Natural killer cell (primary cell): Measurements from ENCODE around the gene DNAJC15. TPM values are rescaled to one million over a fixed set of nuclear protein-coding genes. Genes with fewer than 3 reads are reported as not detected.

ENCODE experiments used
- ATAC-seq, 3 donors: fragments of 150-1000 bp in 2 of 3; fragments of 200-7000 bp in 1 of 3; cut with Tn5 transposase; 1 replicate in 1 of 3; 2 replicates in 2 of 3; pipeline ENCODE4 v1.10.0; 2021; ENCODE audit warnings: mild to moderate bottlenecking in 2 of 3, moderate library complexity in 2 of 3
- DNase-seq, 2 donors: peaks; one replicate each; pipeline versions ENCODE4 v3.0.0 to v3.0.0-alpha.2; 2013 to 2021; ENCODE audit warnings: mixed read lengths in 1 of 2
- H3K27ac ChIP-seq: one replicate; pipeline ENCODE4 v1.5.1; 2013; ENCODE audit warnings: mild to moderate bottlenecking, low read length
- H3K27me3 ChIP-seq: one replicate; pipeline ENCODE4 v1.6.1; 2013; ENCODE audit warnings: low read length; ENCODE audit not compliant: control insufficient read depth, insufficient read depth
- H3K36me3 ChIP-seq: one replicate; pipeline ENCODE4 v1.6.1; 2013; ENCODE audit warnings: low read length; ENCODE audit not compliant: control insufficient read depth, insufficient read depth
- H3K4me1 ChIP-seq: one replicate; pipeline ENCODE4 v1.6.1; 2013; ENCODE audit warnings: low read length; ENCODE audit not compliant: control insufficient read depth, insufficient read depth
- H3K4me3 ChIP-seq: one replicate; pipeline ENCODE4 v1.5.1; 2013; ENCODE audit warnings: low read length
- H3K9me3 ChIP-seq: one replicate; pipeline ENCODE4 v1.6.1; 2013; ENCODE audit warnings: low read length; ENCODE audit not compliant: control insufficient read depth, insufficient read depth
- H3K27ac Mint-ChIP-seq, 2 donors: one replicate each; pipeline ENCODE4 v1.8.0; 2022; ENCODE audit warnings: mild to moderate bottlenecking in 2 of 2, mixed read lengths in 2 of 2, moderate library complexity in 1 of 2
- H3K27me3 Mint-ChIP-seq, 2 donors: one replicate each; pipeline ENCODE4 v1.8.0; 2022; ENCODE audit warnings: low read depth in 2 of 2, mixed read lengths in 2 of 2
- H3K36me3 Mint-ChIP-seq: one replicate; pipeline ENCODE4 v1.8.0; 2022; ENCODE audit warnings: mixed read lengths
- H3K4me1 Mint-ChIP-seq, 2 donors: one replicate each; pipeline ENCODE4 v1.8.0; 2022; ENCODE audit warnings: mixed read lengths in 2 of 2
- H3K4me3 Mint-ChIP-seq: one replicate; pipeline ENCODE4 v1.8.0; 2022; ENCODE audit warnings: mild to moderate bottlenecking, moderate library complexity, mixed read lengths
- H3K9me3 Mint-ChIP-seq, 2 donors: one replicate each; pipeline ENCODE4 v1.8.0; 2022; ENCODE audit warnings: mixed read lengths in 2 of 2
- CTCF ChIP-seq: fragments of 200-600 bp; IDR thresholded peaks from one replicate; pipeline ENCODE4 v1.8.0; 2022; ENCODE audit warnings: antibody characterized with exemption
- WGBS: methylation state at CpG from one replicate; pipeline ENCODE4 v1.1.7; 2013; ENCODE audit warnings: missing lambda C conversion rate; ENCODE audit not compliant: insufficient coverage; 5-methylcytosine and 5-hydroxymethylcytosine counted together
- intact Hi-C: fragments of 100-400 bp; cut with micrococcal nuclease; formaldehyde crosslinking; loops from one replicate; pipeline ENCODE4 v1.14.2; 2022
- total RNA-seq, 4 donors: library from RNA; stranded (reverse); fragments of 120-200 nt in 1 of 4; gene quantifications; one replicate each; pipeline versions ENCODE4 v1.2.3 to v1.2.4, GENCODE V29; 2013 to 2022

Gene DNAJC15
- total RNA-seq, 3 donors from 2014 or later (not counting 1 experiment from before 2014, with no cell fraction given): 7.7 to 10.0 (median 8.3) TPM

- Histone ChIP-seq H3K4me1 (no peaks in the 10 kb centered on the region), H3K9me3 (no peaks in the 10 kb centered on the region), H3K4me3 (no peak overlapping the region), H3K36me3 (peaks cover 5% of the 10 kb centered on the region), H3K27me3 (no peaks in the 10 kb centered on the region), H3K27ac (no peak overlapping the region)
- DNase-seq: peak in 1 of 2 donors; percentile 52
- Mint-ChIP-seq H3K4me1 (peaks cover 18 to 22% of the 10 kb centered on the region in 2 donors), H3K9me3 (no peaks in the 10 kb centered on the region), H3K4me3 (no peak overlapping the region), H3K36me3 (peaks cover under 1% of the 10 kb centered on the region), H3K27ac (peak overlapping the region in 1 of 2 donors; percentile 18), H3K27me3 (no peaks in the 10 kb centered on the region)
- TF ChIP-seq CTCF: peak; percentile 76
- intact Hi-C loops: loop anchor here (5.0 kb wide), 2 partner anchors 113 to 792 kb away; partner anchors contain the start of genes CCDC122 and LACC1
- ATAC-seq: peak in 1 of 3 donors; percentile 34
- 100% methylated on average over 1 of the region's 1 CpG for WGBS
Measured at GRCh38 chr13:43085545-43085944, 62.2 kb downstream of the DNAJC15 start.

GRCh38 chr13:43086181-43086580 is 62.8 kb downstream of the DNAJC15 start:
- Mint-ChIP-seq H3K27ac (peak overlapping the region in 1 of 2 donors; percentile 18), H3K9me3 (no peaks in the 10 kb centered on the region), H3K27me3 (no peaks in the 10 kb centered on the region), H3K4me1 (peaks cover 18 to 22% of the 10 kb centered on the region in 2 donors), H3K36me3 (no peaks in the 10 kb centered on the region), H3K4me3 (peak overlapping the region; percentile 25)
- TF ChIP-seq CTCF: no peak
- Histone ChIP-seq H3K27me3 (no peaks in the 10 kb centered on the region), H3K4me3 (no peak overlapping the region), H3K36me3 (no peaks in the 10 kb centered on the region), H3K9me3 (no peaks in the 10 kb centered on the region), H3K27ac (no peak overlapping the region), H3K4me1 (no peaks in the 10 kb centered on the region)
- no peak for ATAC-seq
- DNase-seq: no peak
- intact Hi-C loops: loop anchor here (2.0 to 5.0 kb wide), 3 partner anchors 114 to 791 kb away; partner anchors contain the start of genes CCDC122 and LACC1

GRCh38 chr13:43088093-43088511 is 64.7 kb downstream of the DNAJC15 start:
- peak overlapping the region; percentile 96 for H3K4me3 Mint-ChIP-seq
- ATAC-seq: peak; percentile 73 to 87 (median 82)
- 35% methylated on average over 4 of the region's 4 CpGs for WGBS
- intact Hi-C loops: loop anchor here (5.0 kb wide), 2 partner anchors 116 to 789 kb away; partner anchors contain the start of genes CCDC122 and LACC1
- peak overlapping the region; percentile 96 to 97 for H3K27ac Mint-ChIP-seq
- peak in 1 of 2 donors; percentile 33 for DNase-seq
- Histone ChIP-seq H3K27ac (peak overlapping the region; percentile 97), H3K4me1 (no peaks in the 10 kb centered on the region), H3K4me3 (peak overlapping the region; percentile 72), H3K9me3 (no peaks in the 10 kb centered on the region), H3K27me3 (no peaks in the 10 kb centered on the region), H3K36me3 (no peaks in the 10 kb centered on the region)
- no peak for TF ChIP-seq CTCF
- no peaks in the 10 kb centered on the region for H3K27me3 Mint-ChIP-seq
- peaks cover 7% of the 10 kb centered on the region for H3K36me3 Mint-ChIP-seq
- peaks cover 18 to 22% of the 10 kb centered on the region in 2 donors for H3K4me1 Mint-ChIP-seq
- H3K9me3 Mint-ChIP-seq: no peaks in the 10 kb centered on the region
